ENCODE measurements around the gene ARHGEF25.

The ARHGEF25 gene

GRCh38 chr12:57577981-57578758 lies 33.1 kb upstream of the ARHGEF25 start:
- peaks cover 1% of the 10 kb centered on the region for H3K36me3 ChIP-seq (ENCODE audit: control insufficient read depth, insufficient read depth, low read length)

GRCh38 chr12:57579011-57579410 lies 32.2 kb upstream of the ARHGEF25 start:
- H4K8ac ChIP-seq (ENCODE audit: low read depth, low read length), result no peak overlapping the region
- H3K4me2 ChIP-seq (ENCODE audit: low read length), result no peak overlapping the region
- no peaks in the 10 kb centered on the region for H3K79me2 ChIP-seq (ENCODE audit: control insufficient read depth, insufficient read depth, low read length)
- H3K79me1 ChIP-seq (ENCODE audit: low read length), result no peaks in the 10 kb centered on the region
- H3K56ac ChIP-seq (ENCODE audit: low read length), result no peak overlapping the region
- no peak overlapping the region for H2BK15ac ChIP-seq (replicated peaks; ENCODE audit: low read depth)
- H2BK120ac ChIP-seq (ENCODE audit: low read depth, low read length), result no peak overlapping the region
- H3K23ac ChIP-seq (ENCODE audit: low read length), result no peak overlapping the region
- H3K36me3 ChIP-seq (ENCODE audit: control insufficient read depth, insufficient read depth, low read length), result peaks cover 1% of the 10 kb centered on the region
- H2BK5ac ChIP-seq (ENCODE audit: low read length), result no peak overlapping the region
- DNase-seq, result no peak
- no CpG with 5 or more reads among the region's 2 CpGs for WGBS (ENCODE audit: extremely low coverage, insufficient coverage, low lambda C conversion rate)
- H3K4me3 ChIP-seq (ENCODE audit: low read length), result no peak overlapping the region
- H3K4me1 ChIP-seq (ENCODE audit: control insufficient read depth, low read depth, low read length), result peaks cover 2% of the 10 kb centered on the region
- no peak overlapping the region for H3K18ac ChIP-seq (ENCODE audit: low read length)
- no peak overlapping the region for H3K4ac ChIP-seq (ENCODE audit: low read depth, low read length)
- H3K9ac ChIP-seq (ENCODE audit: low read length), result no peak overlapping the region
- H3K27ac ChIP-seq (ENCODE audit: low read depth, low read length), result no peak overlapping the region
- no peaks in the 10 kb centered on the region for H3K27me3 ChIP-seq (ENCODE audit: insufficient read depth, low read length, poor library complexity)
- no peak overlapping the region for H2AK5ac ChIP-seq (ENCODE audit: low read length)
- H4K5ac ChIP-seq (ENCODE audit: low read length), result no peak overlapping the region

More at GRCh38 chr12:57577981-57578758, 33.1 kb upstream of the ARHGEF25 start:
- WGBS (ENCODE audit: extremely low coverage, insufficient coverage, low lambda C conversion rate), result no CpG with 5 or more reads among the region's 12 CpGs
- no peak overlapping the region for H2BK120ac ChIP-seq (ENCODE audit: low read depth, low read length)
- no peak overlapping the region for H3K23ac ChIP-seq (ENCODE audit: low read length)
- H3K4me2 ChIP-seq (ENCODE audit: low read length), result no peak overlapping the region
- no peak overlapping the region for H4K8ac ChIP-seq (ENCODE audit: low read depth, low read length)
- H3K4me3 ChIP-seq (ENCODE audit: low read length), result no peak overlapping the region
- no peaks in the 10 kb centered on the region for H3K79me2 ChIP-seq (ENCODE audit: control insufficient read depth, insufficient read depth, low read length)
- no peak overlapping the region for H3K9ac ChIP-seq (ENCODE audit: low read length)
- H3K56ac ChIP-seq (ENCODE audit: low read length), result no peak overlapping the region
- H3K27me3 ChIP-seq (ENCODE audit: insufficient read depth, low read length, poor library complexity), result no peaks in the 10 kb centered on the region
- no peak overlapping the region for H2AK5ac ChIP-seq (ENCODE audit: low read length)
- H3K4me1 ChIP-seq (ENCODE audit: control insufficient read depth, low read depth, low read length), result no peaks in the 10 kb centered on the region
- no peak overlapping the region for H3K4ac ChIP-seq (ENCODE audit: low read depth, low read length)
- H2BK5ac ChIP-seq (ENCODE audit: low read length), result no peak overlapping the region
- no peak overlapping the region for H3K27ac ChIP-seq (ENCODE audit: low read depth, low read length)
- H3K18ac ChIP-seq (ENCODE audit: low read length), result no peak overlapping the region
- no peak overlapping the region for H2BK15ac ChIP-seq (replicated peaks; ENCODE audit: low read depth)
- DNase-seq, result no peak
- H4K5ac ChIP-seq (ENCODE audit: low read length), result no peak overlapping the region
- H3K79me1 ChIP-seq (ENCODE audit: low read length), result no peaks in the 10 kb centered on the region

- no peak overlapping the region for H3K9ac ChIP-seq (ENCODE audit: low read length)
- no CpG with 5 or more reads among the region's 8 CpGs for WGBS (ENCODE audit: extremely low coverage, insufficient coverage, low lambda C conversion rate)
- no peak overlapping the region for H4K8ac ChIP-seq (ENCODE audit: low read depth, low read length)
- no peak overlapping the region for H3K56ac ChIP-seq (ENCODE audit: low read length)
- no peak overlapping the region for H2BK15ac ChIP-seq (replicated peaks; ENCODE audit: low read depth)
- H2AK5ac ChIP-seq (ENCODE audit: low read length), result no peak overlapping the region
- H3K4me2 ChIP-seq (ENCODE audit: low read length), result no peak overlapping the region
- H3K4ac ChIP-seq (ENCODE audit: low read depth, low read length), result no peak overlapping the region
- H3K4me3 ChIP-seq (ENCODE audit: low read length), result no peak overlapping the region
- H3K18ac ChIP-seq (ENCODE audit: low read length), result no peak overlapping the region
- no peaks in the 10 kb centered on the region for H3K79me2 ChIP-seq (ENCODE audit: control insufficient read depth, insufficient read depth, low read length)
- H2BK120ac ChIP-seq (ENCODE audit: low read depth, low read length), result no peak overlapping the region
- no peaks in the 10 kb centered on the region for H3K27me3 ChIP-seq (ENCODE audit: insufficient read depth, low read length, poor library complexity)
- no peaks in the 10 kb centered on the region for H3K79me1 ChIP-seq (ENCODE audit: low read length)
- no peak overlapping the region for H3K23ac ChIP-seq (ENCODE audit: low read length)
- no peak for DNase-seq
- H3K4me1 ChIP-seq (ENCODE audit: control insufficient read depth, low read depth, low read length), result peaks cover 2% of the 10 kb centered on the region
- no peak overlapping the region for H3K27ac ChIP-seq (ENCODE audit: low read depth, low read length)
- no peak overlapping the region for H2BK5ac ChIP-seq (ENCODE audit: low read length)
- peaks cover 1% of the 10 kb centered on the region for H3K36me3 ChIP-seq (ENCODE audit: control insufficient read depth, insufficient read depth, low read length)
- no peak overlapping the region for H4K5ac ChIP-seq (ENCODE audit: low read length)
Measured at GRCh38 chr12:57579677-57580465, 31.4 kb upstream of the ARHGEF25 start.

GRCh38 chr12:57580466-57580795 lies 30.8 kb upstream of the ARHGEF25 start:
- H2BK120ac ChIP-seq (ENCODE audit: low read depth, low read length), result no peak overlapping the region
- no peak overlapping the region for H3K18ac ChIP-seq (ENCODE audit: low read length)
- H3K56ac ChIP-seq (ENCODE audit: low read length), result no peak overlapping the region
- DNase-seq, result no peak
- no peaks in the 10 kb centered on the region for H3K79me2 ChIP-seq (ENCODE audit: control insufficient read depth, insufficient read depth, low read length)
- no peak overlapping the region for H3K9ac ChIP-seq (ENCODE audit: low read length)
- no peak overlapping the region for H3K27ac ChIP-seq (ENCODE audit: low read depth, low read length)
- WGBS (ENCODE audit: extremely low coverage, insufficient coverage, low lambda C conversion rate), result no CpG with 5 or more reads among the region's 4 CpGs
- no peak overlapping the region for H2BK5ac ChIP-seq (ENCODE audit: low read length)
- no peak overlapping the region for H2AK5ac ChIP-seq (ENCODE audit: low read length)
- H3K79me1 ChIP-seq (ENCODE audit: low read length), result no peaks in the 10 kb centered on the region
- H4K8ac ChIP-seq (ENCODE audit: low read depth, low read length), result no peak overlapping the region
- H2BK15ac ChIP-seq (replicated peaks; ENCODE audit: low read depth), result no peak overlapping the region
- H4K5ac ChIP-seq (ENCODE audit: low read length), result no peak overlapping the region
- no peaks in the 10 kb centered on the region for H3K27me3 ChIP-seq (ENCODE audit: insufficient read depth, low read length, poor library complexity)
- H3K4me3 ChIP-seq (ENCODE audit: low read length), result no peak overlapping the region
- no peak overlapping the region for H3K23ac ChIP-seq (ENCODE audit: low read length)
- H3K4me1 ChIP-seq (ENCODE audit: control insufficient read depth, low read depth, low read length), result peaks cover 2% of the 10 kb centered on the region
- no peak overlapping the region for H3K4ac ChIP-seq (ENCODE audit: low read depth, low read length)
- H3K36me3 ChIP-seq (ENCODE audit: control insufficient read depth, insufficient read depth, low read length), result peaks cover 1% of the 10 kb centered on the region
- no peak overlapping the region for H3K4me2 ChIP-seq (ENCODE audit: low read length)

GRCh38 chr12:57581802-57582201 lies 29.4 kb upstream of the ARHGEF25 start:
- Histone ChIP-seq H3K27me3 (ENCODE audit: insufficient read depth, low read length, poor library complexity) (no peaks in the 10 kb centered on the region), H2BK5ac (ENCODE audit: low read length) (no peak overlapping the region), H2AK5ac (ENCODE audit: low read length) (no peak overlapping the region), H3K27ac (ENCODE audit: low read depth, low read length) (no peak overlapping the region), H3K56ac (ENCODE audit: low read length) (no peak overlapping the region), H3K9ac (ENCODE audit: low read length) (no peak overlapping the region), H2BK120ac (ENCODE audit: low read depth, low read length) (no peak overlapping the region), H3K4me2 (ENCODE audit: low read length) (no peak overlapping the region), H3K18ac (ENCODE audit: low read length) (no peak overlapping the region), H3K36me3 (ENCODE audit: control insufficient read depth, insufficient read depth, low read length) (no peaks in the 10 kb centered on the region), H2BK15ac (replicated peaks; ENCODE audit: low read depth) (no peak overlapping the region), H3K4ac (ENCODE audit: low read depth, low read length) (no peak overlapping the region), H3K4me1 (ENCODE audit: control insufficient read depth, low read depth, low read length) (peaks cover 2% of the 10 kb centered on the region), H3K79me2 (ENCODE audit: control insufficient read depth, insufficient read depth, low read length) (no peaks in the 10 kb centered on the region), H3K4me3 (ENCODE audit: low read length) (no peak overlapping the region), H3K23ac (ENCODE audit: low read length) (no peak overlapping the region), H4K8ac (ENCODE audit: low read depth, low read length) (no peak overlapping the region), H4K5ac (ENCODE audit: low read length) (no peak overlapping the region), H3K79me1 (ENCODE audit: low read length) (no peaks in the 10 kb centered on the region)
- no peak for DNase-seq
- no CpG with 5 or more reads among the region's 1 CpG for WGBS (ENCODE audit: extremely low coverage, insufficient coverage, low lambda C conversion rate)

Data from mesendoderm (in vitro differentiated cells).